Subcutaneous adipose tissue (tissue), 4 donors: ENCODE results near the gene ARMC7. TPM values are rescaled to one million over a fixed set of nuclear protein-coding genes. Genes with fewer than 3 reads are reported as not detected.

Experiments used
- CTCF ChIP-seq: fragments of 450-650 bp; IDR thresholded peaks from one replicate; pipeline ENCODE4 v1.5.1; 2016; ENCODE audit warnings: low read depth, mild to moderate bottlenecking, control low read depth, antibody characterized with exemption, moderate library complexity
- total RNA-seq, 4 donors: library from RNA; depleted of rRNA; stranded (reverse); fragments of >200 nt; gene quantifications; one replicate each; pipeline ENCODE4 v1.1.0, GENCODE V29; 2016

Gene ARMC7
- total RNA-seq, 4 donors from 2014 or later = 3.1 to 7.0 (median 6.1) TPM

- no peak for TF ChIP-seq CTCF
Observed at GRCh38 chr17:75074532-75074931, 35.2 kb upstream of the ARMC7 start.

- no peak for TF ChIP-seq CTCF
Observed at GRCh38 chr17:75075597-75076336, 34.0 kb upstream of the ARMC7 start.

- TF ChIP-seq CTCF = no peak
Observed at GRCh38 chr17:75077072-75077495, 32.7 kb upstream of the ARMC7 start.

GRCh38 chr17:75077496-75078283 is 32.1 kb upstream of the ARMC7 start:
- TF ChIP-seq CTCF = no peak

GRCh38 chr17:75078284-75079022 is 31.3 kb upstream of the ARMC7 start:
- TF ChIP-seq CTCF = no peak

GRCh38 chr17:75079023-75079373 is 30.8 kb upstream of the ARMC7 start:
- TF ChIP-seq CTCF = no peak
